Measurements from ENCODE around the gene PRPH2. TPM values are rescaled to one million over a fixed set of nuclear protein-coding genes. Genes with fewer than 3 reads are reported as not detected.
A peak's percentile ranks its signal among the peaks of the same experiment; 100 is the strongest.
"Not testable (repeated sequence)": the region's sequence is repeated elsewhere in the genome, so short reads cannot be mapped to it uniquely, and the experiment has no call there.

Gene PRPH2
- total RNA-seq, 6 experiments from 2014 or later, result 0.19 to 2.0 (median 0.37) TPM

DNA sequence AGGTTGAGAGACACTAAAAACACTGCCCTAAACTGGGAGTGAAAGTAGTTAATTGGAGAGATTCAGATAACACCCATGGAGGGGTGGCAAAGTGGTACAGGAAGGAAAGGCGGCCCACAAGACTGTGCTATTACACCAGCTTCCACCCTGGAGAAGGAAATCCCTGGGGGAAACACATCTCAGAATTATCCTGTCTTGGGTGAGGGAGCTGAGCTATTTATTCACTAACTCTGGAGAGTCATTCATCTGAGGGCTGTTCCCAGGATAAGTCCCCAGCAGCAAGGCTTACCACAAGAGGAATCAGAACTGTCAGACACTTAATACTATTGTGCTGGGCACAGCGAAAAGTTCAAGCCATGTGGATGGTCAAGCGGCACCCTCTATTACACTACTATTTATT, 13.6 kb upstream of the PRPH2 start:
- H3K27ac Mint-ChIP-seq, result no peak overlapping the region
- no peaks in the 10 kb centered on the region for H3K4me1 Mint-ChIP-seq (ENCODE audit: low read depth)
- H3K4me3 Mint-ChIP-seq, result no peak overlapping the region

GRCh38 chr6:42733867-42734481, 11.6 kb upstream of the PRPH2 start:
- H3K4me1 Mint-ChIP-seq (ENCODE audit: low read depth); H3K4me3 Mint-ChIP-seq; H3K27ac Mint-ChIP-seq; DNase-seq; H3K36me3 Mint-ChIP-seq (ENCODE audit: low read depth); H3K27me3 Mint-ChIP-seq (ENCODE audit: insufficient read depth): not testable (repeated sequence)
- peaks cover 11% of the 10 kb centered on the region for H3K9me3 Mint-ChIP-seq

More for the DNA sequence above, 13.6 kb upstream of the PRPH2 start:
- Mint-ChIP-seq H3K27me3 (ENCODE audit: insufficient read depth) (no peaks in the 10 kb centered on the region), H3K9me3 (peaks cover 11% of the 10 kb centered on the region), H3K36me3 (ENCODE audit: low read depth) (no peaks in the 10 kb centered on the region)
- DNase-seq, result no peak
- TF ChIP-seq CTCF (IDR thresholded peaks at IDR 0.05), result no peak

GRCh38 chr6:42729731-42730130, 7.3 kb upstream of the PRPH2 start:
- Mint-ChIP-seq H3K4me3 (no peak overlapping the region), H3K27ac (no peak overlapping the region), H3K4me1 (ENCODE audit: low read depth) (peaks cover 33% of the 10 kb centered on the region), H3K9me3 (peaks cover 11% of the 10 kb centered on the region), H3K36me3 (ENCODE audit: low read depth) (no peaks in the 10 kb centered on the region), H3K27me3 (ENCODE audit: insufficient read depth) (peaks cover 1% of the 10 kb centered on the region; the same call in 1 of the 2 replicates)
- no peak for TF ChIP-seq CTCF (IDR thresholded peaks at IDR 0.05)
- peak; percentile 35 for DNase-seq

- no peak for DNase-seq
- H3K27me3 Mint-ChIP-seq (ENCODE audit: insufficient read depth), result peaks cover 1% of the 10 kb centered on the region; the same call in 1 of the 2 replicates
- peaks cover 7% of the 10 kb centered on the region for H3K9me3 Mint-ChIP-seq
- TF ChIP-seq CTCF (IDR thresholded peaks at IDR 0.05), result no peak
- H3K36me3 Mint-ChIP-seq (ENCODE audit: low read depth), result no peaks in the 10 kb centered on the region
- H3K27ac Mint-ChIP-seq, result peak overlapping the region; percentile 98
- H3K4me3 Mint-ChIP-seq, result peak overlapping the region; percentile 85
- peaks cover 33% of the 10 kb centered on the region for H3K4me1 Mint-ChIP-seq (ENCODE audit: low read depth)
Measured at GRCh38 chr6:42727627-42728026, 5.2 kb upstream of the PRPH2 start.

DNA sequence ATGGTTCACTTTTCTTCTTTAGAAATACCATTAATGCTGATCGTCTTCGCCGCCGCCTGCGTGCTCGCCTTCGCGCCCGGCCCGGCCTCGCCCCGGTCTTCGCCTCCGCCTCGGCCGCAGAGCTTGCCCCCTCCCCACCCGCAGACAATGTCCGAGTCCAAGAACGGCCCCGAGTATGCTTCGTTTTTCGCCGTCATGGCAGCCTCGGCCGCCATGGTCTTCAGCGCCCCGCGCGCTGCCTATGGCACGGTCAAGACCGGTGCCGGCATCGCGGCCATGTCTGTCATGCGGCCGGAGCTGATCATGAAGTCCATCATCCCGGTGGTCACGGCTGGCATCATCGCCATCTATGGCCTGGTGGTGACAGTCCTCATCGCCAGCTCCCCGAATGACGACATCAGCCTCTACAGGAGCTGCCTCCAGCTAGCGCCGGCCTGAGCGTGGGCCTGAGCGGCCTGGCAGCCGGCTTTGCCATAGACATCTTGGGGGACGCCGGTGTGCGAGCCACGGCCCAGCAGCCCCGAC, 4.8 kb upstream of the PRPH2 start:
- peaks cover 33% of the 10 kb centered on the region for H3K4me1 Mint-ChIP-seq (ENCODE audit: low read depth)
- no peak for TF ChIP-seq CTCF (IDR thresholded peaks at IDR 0.05)
- peak overlapping the region; percentile 85 for H3K4me3 Mint-ChIP-seq
- peaks cover 4% of the 10 kb centered on the region; the same call in 1 of the 2 replicates for H3K9me3 Mint-ChIP-seq
- no peaks in the 10 kb centered on the region for H3K36me3 Mint-ChIP-seq (ENCODE audit: low read depth)
- DNase-seq, result peak; percentile 21
- H3K27ac Mint-ChIP-seq, result peak overlapping the region; percentile 98
- peaks cover 1% of the 10 kb centered on the region; the same call in 1 of the 2 replicates for H3K27me3 Mint-ChIP-seq (ENCODE audit: insufficient read depth)

- Mint-ChIP-seq H3K9me3 (no peaks in the 10 kb centered on the region), H3K27me3 (ENCODE audit: insufficient read depth) (peaks cover 1% of the 10 kb centered on the region; the same call in 1 of the 2 replicates), H3K4me1 (ENCODE audit: low read depth) (peaks cover 33% of the 10 kb centered on the region), H3K36me3 (ENCODE audit: low read depth) (no peaks in the 10 kb centered on the region; the same call in 1 of the 2 replicates), H3K27ac (peak overlapping the region; percentile 98), H3K4me3 (peak overlapping the region; percentile 85)
- peak; percentile 74 for DNase-seq
- peak; percentile 98 for TF ChIP-seq CTCF (IDR thresholded peaks at IDR 0.05)
Measured at GRCh38 chr6:42726485-42727086, 4.2 kb upstream of the PRPH2 start.
